Activated effector memory CD4-positive, alpha-beta T cell treated with anti-CD3 and anti-CD28 coated beads, Interleukin-2, amount 50 U/mL, for 16 hours (primary cell): ENCODE results near the gene SCYL1.

Experiments
- DNase-seq: peaks from one replicate; pipeline ENCODE4 v3.0.0-alpha.2; 2020

SCYL1 gene

GRCh38 chr11:65493367-65494176, 31.3 kb upstream of the SCYL1 start:
- DNase-seq, result no peak

- DNase-seq, result no peak
These were observed 28.4 kb upstream of the SCYL1 start for GRCh38 chr11:65496304-65497140.

GRCh38 chr11:65497141-65498041, 27.5 kb upstream of the SCYL1 start:
- DNase-seq, result peak; percentile 100

- peak; percentile 86 for DNase-seq
These were observed 26.7 kb upstream of the SCYL1 start for GRCh38 chr11:65498042-65498726.

GRCh38 chr11:65498727-65498976, 26.2 kb upstream of the SCYL1 start:
- no peak for DNase-seq

GRCh38 chr11:65498977-65499712, 25.7 kb upstream of the SCYL1 start, which contains the start of gene MALAT1:
TSS of gene MALAT1 (plus strand) at chr11:65499045.
- peak; percentile 98 for DNase-seq

GRCh38 chr11:65499713-65500386, 25.0 kb upstream of the SCYL1 start:
- DNase-seq, result no peak

- peak; percentile 77 for DNase-seq
These were observed 24.3 kb upstream of the SCYL1 start for GRCh38 chr11:65500387-65501185.

GRCh38 chr11:65501186-65501471, 23.8 kb upstream of the SCYL1 start:
- DNase-seq, result no peak

GRCh38 chr11:65501472-65502273, 23.2 kb upstream of the SCYL1 start:
- DNase-seq, result peak; percentile 58

- DNase-seq, result no peak
These were observed 22.7 kb upstream of the SCYL1 start for GRCh38 chr11:65502274-65502554.

- peak; percentile 61 for DNase-seq
These were observed 22.1 kb upstream of the SCYL1 start for GRCh38 chr11:65502555-65503367.

- DNase-seq, result no peak
These were observed 21.4 kb upstream of the SCYL1 start for GRCh38 chr11:65503368-65503948.

GRCh38 chr11:65503949-65504673, 20.8 kb upstream of the SCYL1 start:
- DNase-seq, result no peak

- no peak for DNase-seq
These were observed 20.0 kb upstream of the SCYL1 start for GRCh38 chr11:65504674-65505465.

- DNase-seq, result peak; percentile 72
These were observed 19.2 kb upstream of the SCYL1 start for GRCh38 chr11:65505466-65506289.
